Heart right ventricle (tissue), 16 donors: ENCODE measurements around the gene SEPTIN11. TPM values are rescaled to one million over a fixed set of nuclear protein-coding genes. Genes with fewer than 3 reads are reported as not detected.

ENCODE experiments used
- ATAC-seq, 8 donors: fragments of 200-7000 bp; cut with Tn5 transposase; one replicate each; pipeline ENCODE4 v1.9.1; 2020; ENCODE audit warnings: mild to moderate bottlenecking in 8 of 8, moderate library complexity in 8 of 8, moderate number of reproducible peaks in 1 of 8
- DNase-seq, 2 donors: peaks; one replicate each; pipeline ENCODE4 v3.0.0-alpha.2; 2020
- H3K27ac ChIP-seq, 10 donors: fragments of 200-600 bp; sonication (generic) in 2 of 10; one replicate each; pipeline versions ENCODE4 v1.5.0 to v1.8.0; 2020 to 2022; ENCODE audit warnings: mild to moderate bottlenecking in 3 of 10
- H3K27me3 ChIP-seq, 7 donors: fragments of 200-600 bp; one replicate each; pipeline ENCODE4 v1.8.0; 2021 to 2022; ENCODE audit warnings: mild to moderate bottlenecking in 2 of 7
- H3K36me3 ChIP-seq, 9 donors: fragments of 200-600 bp; sonication (generic) in 1 of 9; one replicate each; pipeline versions ENCODE4 v1.5.0 to v1.8.0; 2020 to 2022; ENCODE audit warnings: mild to moderate bottlenecking in 2 of 9
- H3K4me1 ChIP-seq, 9 donors: fragments of 200-600 bp; sonication (generic) in 1 of 9; one replicate each; pipeline versions ENCODE4 v1.5.0 to v1.8.0; 2020 to 2022; ENCODE audit warnings: mild to moderate bottlenecking in 4 of 9
- H3K4me3 ChIP-seq, 10 donors: fragments of 200-600 bp; sonication (generic) in 2 of 10; one replicate each; pipeline versions ENCODE4 v1.5.0 to v1.8.0; 2020 to 2022; ENCODE audit warnings: mild to moderate bottlenecking in 7 of 10, moderate library complexity in 2 of 10
- H3K9me3 ChIP-seq, 11 donors: fragments of 200-600 bp in 10 of 11; sonication (generic) in 2 of 11; one replicate each; pipeline versions ENCODE4 v1.5.0 to v1.8.0; 2013 to 2022; ENCODE audit warnings: mild to moderate bottlenecking in 2 of 11, control low read depth in 1 of 11, moderate library complexity in 1 of 11
- WGBS, 2 donors: extraction: QIAGEN DNeasy Blood & Tissue Kit; methylation state at CpG; one replicate each; pipeline ENCODE4 v1.1.7; 2013; ENCODE audit warnings: inconsistent platforms in 1 of 2; 5-methylcytosine and 5-hydroxymethylcytosine counted together
- intact Hi-C, 10 donors: fragments of 100-400 bp; cut with DNase I; formaldehyde crosslinking; loops; one replicate each; pipeline versions ENCODE4 v1.11.1 to v1.14.2; 2022
- long read RNA-seq, 3 donors: library from polyadenylated mRNA; unstranded; transcript quantifications; one replicate each; pipeline ENCODE4 v2.0.0, GENCODE V29; 2020 to 2021
- polyA plus RNA-seq, 2 donors: library from polyadenylated mRNA; stranded (reverse); fragments of 200-250 nt; gene quantifications; one replicate each; pipeline ENCODE4 v1.2.3, GENCODE V29; 2013
- total RNA-seq, 10 donors: library from RNA; stranded (reverse); fragmentation: NEBNext Ultra II Directional in 3 of 10; extraction: Animal tissue kit (Norgen Biotek cat#: 25700) in 3 of 10; gene quantifications; one replicate each; pipeline versions ENCODE4 v1.2.1 to v1.2.4, GENCODE V29; 2021 to 2023
- TF ChIP-seq, protein P1 (sequence below), 9 donors: fragments of 200-600 bp; sonication (generic) in 2 of 9; IDR thresholded peaks; one replicate each; pipeline versions ENCODE4 v1.5.0 to v1.8.0; 2021 to 2022; ENCODE audit warnings: antibody characterized with exemption in 9 of 9, mild to moderate bottlenecking in 5 of 9, moderate library complexity in 1 of 9
- donor health status: Arrhythmogenic right ventricular cardiomyopathy.
- donor health status: ischemic (EF 13 %, LVEDD 7.1; RV severe dilation, severe dysfunction).
- donor health status: healthy with polysubstance abuse.
- donor health status: DM: no; HTN: yes; CAD: no.
- donor health status: DM: no; HTN: no; CAD: no.
- donor health status: ischemic (EF 25% LVEDD 6.9; RV normal size, moderate dysfunction).
- donor health status: ischemic (EF 25% LVEDD 5.7; RV mildly dilated, moderate dysfunction).
- donor health status: healthy.
- donor health status: DM: yes; HTN: yes; CAD: no.
- donor health status: Ischemic cardiomyopathy.
- donor health status: ischemic (EF 35%, LVEDD 5.7; RV mildly dilated, moderate dysfunction).
- donor health status: nonischemic (EF 11% LVEDD 7.7; RV severe dilation, severe dysfunction).
- donor health status: DM: yes; HTN: yes; CAD: no.
- donor health status: PGD.
- donor health status: ischemic (EF 29% LVEDD 5.4; RV normal size, mild dysfunction).
- donor health status: nonischemic (EF 23%, LVEDD 6.1; RV moderate dilation, normal function).

Gene SEPTIN11
- 10 to 100 TPM; 26.3 to 55.2 (median 30.6) TPM for total RNA-seq
- 10 to 100 TPM; 11.2 to 15.9 TPM for polyA plus RNA-seq
- long read RNA-seq, donor 1, full-length matches to known transcripts: 12 of 26 reads
- long read RNA-seq, donor 1, partial matches to known transcripts: 4 of 26 reads
- long read RNA-seq, donor 1, other reads (novel, unspliced or antisense): 10 of 26 reads
- long read RNA-seq, donor 2, full-length matches to known transcripts: 20 of 34 reads
- long read RNA-seq, donor 2, partial matches to known transcripts: 3 of 34 reads
- long read RNA-seq, donor 2, other reads (novel, unspliced or antisense): 11 of 34 reads
- long read RNA-seq, donor 3, full-length matches to known transcripts: 37 of 154 reads
- long read RNA-seq, donor 3, partial matches to known transcripts: 7 of 154 reads
- long read RNA-seq, donor 3, other reads (novel, unspliced or antisense): 110 of 154 reads

DNA sequence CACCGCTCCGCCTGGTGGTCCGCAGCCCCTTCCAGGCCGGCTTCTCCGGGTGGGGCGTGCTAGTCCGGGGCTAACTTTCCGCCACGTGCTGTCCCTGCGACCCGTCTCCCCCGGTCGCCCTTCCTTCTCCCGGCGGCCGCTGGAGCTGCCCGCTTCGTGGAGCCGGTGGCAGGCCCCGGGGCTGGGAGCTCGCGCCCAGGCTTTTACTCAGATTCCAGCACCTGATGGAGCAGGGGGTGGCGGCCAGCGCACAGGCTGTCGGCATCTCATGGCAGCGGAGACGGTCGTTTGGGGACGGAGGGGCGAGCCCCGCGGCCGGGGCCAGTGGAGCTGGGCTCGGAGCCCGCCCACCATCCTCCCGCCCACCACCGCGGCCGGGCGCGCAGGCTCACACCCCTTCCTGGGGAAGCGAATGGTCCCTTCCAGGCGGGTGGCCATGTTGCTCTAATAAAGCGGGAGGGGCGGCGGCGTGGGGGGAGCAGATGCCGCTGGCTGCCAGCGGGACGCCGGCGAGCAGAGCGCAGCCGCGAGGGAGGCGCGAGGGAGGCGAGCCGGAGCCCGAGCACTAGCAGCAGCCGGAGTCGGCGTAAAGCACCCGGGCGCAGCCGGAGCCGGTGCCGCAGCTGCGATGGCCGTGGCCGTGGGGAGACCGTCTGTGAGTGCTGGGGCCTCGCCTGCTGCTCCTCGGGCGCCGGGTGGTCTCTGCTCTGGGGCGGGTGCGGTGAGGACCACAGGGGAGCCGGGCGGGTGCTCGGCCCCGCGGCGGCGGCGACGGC, at the start of gene SEPTIN11:
SEPTIN11 (plus strand) TSS at position 477 of the 776 bp plus-strand sequence; CDS start at position 629, 152 bp downstream.
- ATAC-seq (peak; percentile 92 to 97 (median 93)), DNase-seq (peak; percentile 93 to 95)
- Histone ChIP-seq H3K36me3 (no peaks in the 10 kb centered on the region), H3K27ac (peak within 1 kb of the TSS; percentile 89 to 98 (median 92)), H3K4me1 (peaks cover 0 to 47% (median 29%) of the 10 kb centered on the region in 9 donors), H3K9me3 (no peaks in the 10 kb centered on the region), H3K27me3 (no peaks in the 10 kb centered on the region), H3K4me3 (peak within 1 kb of the TSS; percentile 76 to 94 (median 84))
- intact Hi-C loops: loop anchor here in 6 of 10 donors (2.0 to 10.0 kb wide), 10 partner anchors 35 to 442 kb away; partner anchors contain the start of gene CCNI (in 1 of the 6)
- WGBS, 2 donors: 0% methylated on average over 86 to 87 of the region's 87 CpGs
- TF ChIP-seq, protein P1, sequence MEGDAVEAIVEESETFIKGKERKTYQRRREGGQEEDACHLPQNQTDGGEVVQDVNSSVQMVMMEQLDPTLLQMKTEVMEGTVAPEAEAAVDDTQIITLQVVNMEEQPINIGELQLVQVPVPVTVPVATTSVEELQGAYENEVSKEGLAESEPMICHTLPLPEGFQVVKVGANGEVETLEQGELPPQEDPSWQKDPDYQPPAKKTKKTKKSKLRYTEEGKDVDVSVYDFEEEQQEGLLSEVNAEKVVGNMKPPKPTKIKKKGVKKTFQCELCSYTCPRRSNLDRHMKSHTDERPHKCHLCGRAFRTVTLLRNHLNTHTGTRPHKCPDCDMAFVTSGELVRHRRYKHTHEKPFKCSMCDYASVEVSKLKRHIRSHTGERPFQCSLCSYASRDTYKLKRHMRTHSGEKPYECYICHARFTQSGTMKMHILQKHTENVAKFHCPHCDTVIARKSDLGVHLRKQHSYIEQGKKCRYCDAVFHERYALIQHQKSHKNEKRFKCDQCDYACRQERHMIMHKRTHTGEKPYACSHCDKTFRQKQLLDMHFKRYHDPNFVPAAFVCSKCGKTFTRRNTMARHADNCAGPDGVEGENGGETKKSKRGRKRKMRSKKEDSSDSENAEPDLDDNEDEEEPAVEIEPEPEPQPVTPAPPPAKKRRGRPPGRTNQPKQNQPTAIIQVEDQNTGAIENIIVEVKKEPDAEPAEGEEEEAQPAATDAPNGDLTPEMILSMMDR (IDR thresholded peaks at IDR 0.05): peak in 1 of 9 donors; percentile 3

GRCh38 chr4:76902233-76902890, 47.2 kb upstream of the SEPTIN11 start:
- intact Hi-C loops: no loop called here
- peaks cover 0 to 12% (median 8%) of the 10 kb centered on the region in 9 donors for H3K4me1 ChIP-seq
- H3K27me3 ChIP-seq: peaks cover 6 to 37% (median 30%) of the 10 kb centered on the region in 7 donors
- TF ChIP-seq, protein P1 (IDR thresholded peaks at IDR 0.05): no peak
- H3K27ac ChIP-seq: no peak overlapping the region
- ATAC-seq (no peak), DNase-seq (no peak)
- H3K36me3 ChIP-seq: no peaks in the 10 kb centered on the region
- WGBS, 2 donors: 53 to 78% methylated on average over 3 of the region's 3 CpGs
- peaks cover 0 to 9% (median 0%) of the 10 kb centered on the region in 11 donors for H3K9me3 ChIP-seq
- H3K4me3 ChIP-seq: no peak overlapping the region

DNA sequence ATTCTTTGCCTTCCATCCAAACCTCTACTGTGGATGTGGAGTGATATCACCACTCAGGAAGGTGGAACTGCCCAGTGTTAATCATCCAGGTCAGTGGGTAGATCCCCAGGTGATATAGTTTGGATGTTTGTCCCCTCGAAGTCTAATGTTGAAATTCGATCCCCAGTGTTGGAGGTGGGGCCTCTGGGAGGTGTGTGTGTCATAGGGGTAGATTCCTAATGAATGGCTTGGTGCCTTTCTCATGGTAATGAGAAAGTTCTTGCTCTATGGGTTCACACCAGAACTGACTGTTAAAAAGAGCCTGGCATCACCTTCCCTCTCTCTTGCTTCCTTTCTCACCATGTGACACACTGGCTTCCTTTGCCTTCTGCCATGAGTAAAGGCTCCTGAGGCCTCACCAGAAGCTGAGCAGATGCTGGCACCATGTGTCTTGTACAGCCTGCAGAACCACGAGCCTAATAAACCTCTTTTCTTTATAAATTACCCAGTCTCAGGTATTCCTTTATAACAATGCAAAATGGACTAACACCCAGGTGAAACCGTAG, 44.8 kb upstream of the SEPTIN11 start:
- Histone ChIP-seq H3K27ac (no peak overlapping the region), H3K9me3 (peaks cover 0 to 17% (median 0%) of the 10 kb centered on the region in 11 donors), H3K4me1 (no peaks in the 10 kb centered on the region), H3K27me3 (peaks cover 0 to 13% (median 7%) of the 10 kb centered on the region in 7 donors), H3K4me3 (no peak overlapping the region), H3K36me3 (no peaks in the 10 kb centered on the region)
- DNase-seq: no peak
- TF ChIP-seq, protein P1 (IDR thresholded peaks at IDR 0.05): no peak
- WGBS, 2 donors: 82 to 84% methylated on average over 4 of the region's 4 CpGs
- intact Hi-C loops: no loop called here
- no peak for ATAC-seq
